Hematopoietic multipotent progenitor cell treated with erythropoietin and hydrocortisone succinate and interleukin-3 and kit ligand, for 17 days (in vitro differentiated cells): Measurements from ENCODE around the gene FAM114A1.
"Not testable (repeated sequence)": the region's sequence is repeated elsewhere in the genome, so short reads cannot be mapped to it uniquely, and the experiment has no call there.

ENCODE experiments used
- DNase-seq: peaks from one replicate; pipeline ENCODE4 v3.0.0-alpha.2; 2015; ENCODE audit warnings: low spot score

The FAM114A1 gene

DNA sequence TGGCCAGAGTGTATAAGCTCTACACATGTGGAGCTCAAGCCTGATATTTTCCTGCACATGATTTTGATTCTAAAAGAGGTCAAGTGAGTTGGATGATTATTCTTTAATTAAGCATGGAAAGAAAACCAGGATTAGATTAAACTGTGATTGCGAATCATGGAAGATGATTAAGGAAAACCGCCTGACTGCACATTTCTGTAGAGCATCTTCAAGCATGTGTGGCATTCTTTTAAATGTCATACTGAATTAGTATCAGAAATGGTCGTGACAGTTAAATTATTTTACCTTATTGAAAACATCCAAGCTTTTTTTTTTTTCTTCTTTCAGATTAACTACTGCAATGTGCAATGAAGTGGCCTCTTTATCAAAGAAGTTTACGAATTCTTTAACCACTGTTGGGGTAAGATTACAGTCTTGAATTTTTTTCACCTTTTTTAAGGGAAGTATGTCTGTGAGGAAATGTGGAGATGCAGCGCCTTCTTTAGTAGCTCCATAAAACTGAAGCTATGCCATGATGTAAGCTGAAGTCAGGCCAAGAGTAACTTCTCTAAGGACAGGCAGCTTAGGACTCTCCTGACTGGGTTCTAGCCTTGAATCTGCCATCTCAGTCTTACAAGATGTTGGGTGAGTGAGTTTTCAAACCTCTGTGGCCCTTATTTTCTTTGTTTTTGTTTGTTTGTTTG lies 67.9 kb downstream of the FAM114A1 start:
- DNase-seq = no peak

DNA sequence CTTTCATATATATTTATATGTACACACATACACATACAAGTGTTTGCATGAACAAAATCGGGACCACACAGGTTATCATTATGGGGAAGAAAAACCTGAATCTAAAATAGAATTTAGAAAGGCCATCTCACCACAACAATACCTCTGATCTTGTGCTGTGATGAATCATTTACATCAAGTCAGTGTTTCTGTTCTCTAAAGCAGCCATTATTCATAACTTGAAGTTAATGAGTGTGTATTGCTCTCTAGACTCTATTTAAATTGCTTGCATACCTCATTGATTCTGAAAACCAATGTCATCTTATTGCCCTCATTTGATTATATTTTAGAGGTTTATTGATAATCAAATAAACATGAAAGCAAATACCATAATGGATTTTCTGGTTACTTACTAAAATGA lies 71.6 kb downstream of the FAM114A1 start:
- DNase-seq = no peak

DNA sequence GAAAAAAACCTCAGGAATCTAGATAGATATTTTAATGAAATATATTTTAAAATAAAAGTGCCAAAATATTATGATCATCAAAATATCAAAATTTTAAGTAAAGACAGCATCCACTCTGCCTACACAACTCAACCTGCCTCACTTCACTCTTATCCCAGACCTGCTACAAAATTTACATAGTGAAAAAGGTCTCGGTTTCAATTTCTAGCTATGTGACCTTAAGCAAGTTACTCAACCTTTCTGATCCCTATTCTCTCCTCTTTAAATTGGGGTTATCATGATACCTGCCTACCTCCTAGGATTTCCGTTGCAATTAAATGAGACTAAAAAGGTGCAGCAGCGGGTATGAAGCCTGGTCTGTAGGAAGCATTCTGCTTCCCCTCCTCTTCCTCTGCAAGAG lies 72.9 kb downstream of the FAM114A1 start:
- no peak for DNase-seq

DNA sequence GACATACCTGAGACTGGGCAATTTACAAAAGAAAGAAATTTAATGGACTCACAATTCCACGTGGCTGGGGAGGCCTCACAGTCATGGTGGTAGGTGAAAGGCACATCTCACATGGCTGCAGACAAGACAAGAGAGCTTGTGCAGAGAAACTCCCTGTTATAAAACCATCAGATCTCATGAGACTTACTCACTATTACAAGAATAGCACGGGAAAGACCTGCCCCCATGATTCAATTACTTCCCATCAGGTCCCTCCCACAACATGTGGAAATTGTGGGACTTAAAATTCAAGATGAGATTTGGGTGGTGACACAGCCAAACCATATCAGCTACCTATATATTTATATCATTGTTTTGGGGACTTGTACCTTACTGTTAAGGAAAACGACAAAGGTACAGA lies 74.3 kb downstream of the FAM114A1 start:
- DNase-seq = not testable (repeated sequence)

DNA sequence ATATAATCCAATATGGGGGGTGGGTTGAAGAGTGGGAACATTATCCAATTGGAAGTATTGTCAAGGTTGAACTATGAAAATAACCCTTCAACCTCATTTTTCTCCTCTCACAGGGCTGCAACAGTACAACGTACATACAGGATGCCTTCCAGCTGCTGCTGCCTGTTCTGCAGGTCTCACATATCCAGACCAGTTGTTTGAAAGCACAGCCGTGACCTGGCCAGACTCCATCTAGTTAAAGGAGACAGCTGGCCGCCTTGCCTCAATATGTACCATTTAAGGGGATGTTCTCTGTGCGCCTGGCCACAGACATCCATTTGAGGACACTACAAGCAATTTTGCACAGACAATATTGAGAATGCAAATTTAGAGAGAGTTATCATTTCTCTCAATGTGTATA lies 75.7 kb downstream of the FAM114A1 start:
- no peak for DNase-seq

DNA sequence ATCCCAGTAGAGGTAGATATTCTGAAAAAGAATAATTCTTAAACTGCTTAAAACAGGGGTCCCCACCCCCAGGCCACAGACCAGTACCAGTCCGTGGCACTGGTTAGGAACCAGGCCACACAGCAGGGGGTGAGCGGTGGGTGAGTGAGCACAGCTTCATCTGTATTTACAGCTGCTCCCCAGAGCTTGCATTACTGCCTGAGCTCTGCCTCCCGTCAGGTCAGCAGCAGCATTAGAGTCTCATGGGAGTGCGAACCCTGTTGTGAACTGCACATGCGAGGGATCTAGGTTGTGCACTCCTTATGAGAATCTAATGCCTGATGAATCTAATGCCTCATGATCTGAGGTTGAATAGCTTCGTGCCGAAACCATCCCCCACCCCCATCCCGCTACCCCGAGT lies 76.8 kb downstream of the FAM114A1 start:
- DNase-seq = no peak

DNA sequence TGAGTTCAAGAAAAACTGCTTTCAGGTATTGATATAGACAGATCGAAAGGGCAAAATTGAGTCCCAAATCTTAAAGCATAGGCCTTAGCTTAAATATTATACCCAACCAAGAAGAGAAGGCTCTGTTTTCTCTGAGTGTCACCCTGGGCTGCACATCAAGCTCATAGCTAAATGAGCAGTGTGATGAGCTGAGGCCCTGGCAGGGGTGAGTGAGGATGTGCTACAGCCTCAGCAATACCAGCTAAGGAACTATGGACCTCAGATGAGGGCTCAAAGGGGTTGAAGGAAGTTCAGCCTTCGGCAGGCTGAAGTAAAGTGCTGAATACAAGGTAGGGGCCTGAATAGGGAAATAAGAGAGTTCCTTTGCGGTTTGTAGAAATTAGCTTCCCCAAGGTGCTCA lies 79.3 kb downstream of the FAM114A1 start:
- no peak for DNase-seq

DNA sequence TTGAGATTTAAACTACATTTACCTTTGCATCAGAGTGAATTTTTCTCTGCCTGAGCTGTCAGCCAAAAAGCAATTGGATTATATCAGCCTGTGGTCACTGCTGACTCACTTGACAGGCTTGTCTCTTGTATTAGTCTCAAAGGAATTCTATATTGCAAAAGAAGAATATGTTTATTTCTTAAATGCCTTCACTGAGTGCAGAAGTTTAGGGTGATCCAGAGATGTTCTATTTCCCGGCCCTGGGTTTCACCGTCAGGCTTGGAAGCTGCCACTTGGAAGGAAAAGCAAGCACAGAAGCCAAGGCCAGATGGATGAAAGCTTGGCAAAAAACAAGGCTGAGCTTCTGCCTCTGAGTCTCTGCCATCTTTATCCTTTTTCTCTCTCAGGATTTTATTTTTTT lies 80.9 kb downstream of the FAM114A1 start:
- DNase-seq = no peak

DNA sequence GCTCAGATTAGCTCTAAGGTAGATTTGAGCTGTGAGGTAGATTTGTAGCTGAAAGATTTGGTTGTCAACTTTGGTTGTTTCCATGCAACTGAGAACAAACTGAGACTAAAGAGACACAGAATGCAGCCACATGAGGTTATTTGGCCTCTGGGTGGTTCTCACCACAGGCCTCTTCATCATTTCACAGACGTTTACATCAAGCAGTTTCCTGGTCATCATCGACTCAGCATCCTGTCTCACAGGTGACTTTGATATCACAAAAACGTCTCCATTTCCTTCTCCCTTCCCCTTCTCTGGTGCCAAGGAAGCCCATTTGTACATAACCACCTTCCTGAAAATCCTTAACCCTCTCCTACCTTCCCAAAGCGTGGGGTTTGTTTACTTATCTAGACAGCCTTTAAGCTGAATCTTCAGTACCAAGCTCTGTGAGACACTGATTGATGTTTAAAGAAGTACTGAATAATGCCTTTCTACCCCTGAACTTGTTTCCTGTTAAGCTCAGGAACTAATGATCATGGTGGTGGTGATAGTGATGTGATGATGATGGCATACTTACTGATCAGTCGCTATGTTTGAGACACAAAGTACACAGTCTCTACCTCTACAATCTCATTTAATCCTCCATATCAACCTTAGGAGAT lies 81.9 kb downstream of the FAM114A1 start:
- DNase-seq = no peak

DNA sequence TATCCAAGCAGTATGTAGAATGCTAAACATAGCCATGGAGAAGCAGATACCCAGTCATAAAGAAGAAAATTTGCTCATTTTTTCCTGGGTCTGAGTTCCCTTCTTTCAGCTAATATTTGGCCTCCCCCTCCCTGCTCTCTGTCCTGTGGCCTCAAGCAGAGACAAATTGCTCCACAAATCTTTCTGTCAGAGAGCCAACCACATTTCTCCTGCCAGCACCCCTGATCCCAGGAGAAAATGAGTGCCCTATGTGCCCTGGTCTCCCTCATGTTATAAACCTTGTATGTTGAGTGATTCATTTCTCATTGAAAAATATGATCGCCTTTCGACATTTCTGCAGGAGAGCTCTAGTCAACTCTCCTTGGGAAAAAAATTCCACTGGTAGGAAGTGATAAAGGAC lies 82.6 kb downstream of the FAM114A1 start:
- no peak for DNase-seq

DNA sequence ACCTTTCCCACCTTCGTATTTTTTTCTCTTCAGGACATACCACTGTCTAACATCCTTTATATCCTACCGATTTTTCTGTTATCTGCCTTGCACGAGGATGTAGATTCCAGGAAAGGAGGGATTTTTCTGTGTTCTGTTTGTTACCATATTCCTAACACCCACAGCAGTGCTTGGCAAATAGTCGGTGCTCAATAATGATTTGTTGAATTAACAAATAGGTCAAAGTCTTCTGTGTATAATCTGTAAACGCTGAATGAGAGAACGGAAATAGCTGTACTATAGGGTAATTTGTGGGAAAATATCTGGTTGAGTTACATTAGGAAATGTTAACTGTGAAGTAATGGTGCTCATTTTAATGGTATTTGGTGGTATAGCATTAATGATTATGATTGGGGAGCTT lies 83.1 kb downstream of the FAM114A1 start:
- DNase-seq = no peak

DNA sequence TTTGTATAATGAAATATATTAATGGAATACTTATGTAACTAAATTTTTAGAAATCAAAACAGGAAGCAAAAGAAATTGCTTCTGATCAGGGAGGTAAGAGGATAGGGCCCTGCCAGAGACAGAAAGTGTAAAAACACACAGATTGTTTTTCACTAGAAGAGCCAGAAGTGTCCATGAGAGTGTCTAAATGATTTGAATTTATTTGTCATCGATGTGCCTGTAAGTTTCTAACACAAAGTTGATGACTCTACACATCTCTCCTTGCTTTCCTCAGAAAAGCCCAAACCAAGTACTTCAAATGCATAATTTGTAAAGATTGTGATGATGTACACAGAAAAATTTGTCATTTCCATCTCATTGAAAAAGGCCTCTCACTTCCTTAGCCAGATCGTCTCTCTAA lies 84.0 kb downstream of the FAM114A1 start:
- no peak for DNase-seq

DNA sequence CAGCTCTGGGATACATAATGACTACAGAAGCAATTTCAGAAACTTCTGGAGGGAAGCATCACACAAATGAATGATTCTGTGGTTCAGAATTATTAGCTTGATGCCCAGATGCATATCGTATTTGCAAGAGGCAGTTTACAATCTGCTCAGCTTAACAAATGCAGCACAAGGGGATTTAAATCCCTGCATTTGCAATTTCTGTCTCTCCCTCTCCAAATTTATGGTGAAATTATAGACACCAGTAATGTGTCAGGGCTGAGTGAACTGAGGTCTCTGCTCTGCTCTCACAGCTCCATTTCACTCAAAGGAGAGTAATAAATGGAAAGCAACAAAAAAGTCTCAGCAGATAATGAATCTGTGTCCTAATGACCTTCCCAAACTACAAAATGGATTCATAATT lies 84.4 kb downstream of the FAM114A1 start:
- DNase-seq = no peak

DNA sequence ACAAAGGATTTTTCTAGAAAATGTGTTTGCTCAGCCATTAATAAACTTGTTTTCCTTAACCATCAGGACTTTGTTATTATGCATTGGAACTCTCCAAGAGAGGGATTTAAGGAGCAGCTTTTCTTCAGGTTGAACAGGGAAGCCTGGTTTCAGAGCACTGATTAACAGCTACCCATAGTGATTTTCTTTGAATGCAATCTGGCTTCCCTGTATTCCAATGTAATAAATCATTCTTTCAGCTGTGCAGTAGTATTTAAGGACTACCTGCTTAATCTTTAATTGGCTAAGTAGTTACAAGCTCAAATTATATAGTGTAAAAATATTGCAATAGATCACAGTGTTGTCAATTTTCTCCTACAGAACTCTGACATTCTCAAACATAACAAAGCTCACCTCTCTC lies 87.1 kb downstream of the FAM114A1 start:
- no peak for DNase-seq

DNA sequence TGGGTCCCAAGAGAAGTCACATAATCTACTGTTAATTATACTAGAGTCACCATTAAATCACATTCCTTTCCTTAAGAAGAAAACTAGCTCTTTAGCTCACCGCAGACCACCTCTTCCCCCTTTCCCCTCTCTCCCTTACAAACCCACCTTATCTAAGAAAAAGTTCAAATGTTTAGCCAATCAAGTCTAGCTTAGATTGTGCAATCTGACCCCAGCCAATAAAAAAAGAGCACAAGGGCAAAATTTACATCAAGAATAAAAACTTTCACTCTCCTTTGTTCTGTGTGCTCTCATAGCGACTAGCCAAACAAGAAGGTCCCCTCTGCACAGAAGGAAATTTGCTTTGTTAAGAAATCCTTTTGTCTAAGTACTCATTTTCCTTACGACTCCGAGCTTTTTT lies 88.4 kb downstream of the FAM114A1 start:
- no peak for DNase-seq

DNA sequence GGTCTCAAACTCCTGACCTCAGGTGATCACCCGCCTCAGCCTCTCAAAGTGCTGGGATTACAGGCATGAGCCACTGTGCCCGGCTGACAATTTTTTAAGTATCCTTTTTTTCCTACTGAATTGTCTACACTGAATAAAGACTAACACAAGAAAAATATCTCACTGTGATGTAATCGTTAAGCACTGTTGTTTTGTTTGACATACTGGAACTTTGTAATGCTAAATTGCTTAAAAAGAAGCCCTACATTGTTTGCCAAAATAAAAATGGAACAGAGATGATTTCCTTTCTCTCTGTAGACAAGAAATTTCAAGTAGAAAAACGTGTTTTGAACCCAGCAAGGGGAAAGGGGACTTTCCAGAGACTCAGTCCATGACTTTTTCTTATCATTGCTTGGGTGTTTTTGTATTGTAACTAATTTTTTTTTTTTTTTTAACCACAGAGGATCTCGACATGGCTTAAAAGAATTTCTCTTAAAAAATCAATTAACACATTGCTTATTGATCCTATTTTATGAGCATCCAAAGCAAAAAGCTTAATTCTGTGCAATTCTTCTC lies 89.7 kb downstream of the FAM114A1 start:
- no peak for DNase-seq

DNA sequence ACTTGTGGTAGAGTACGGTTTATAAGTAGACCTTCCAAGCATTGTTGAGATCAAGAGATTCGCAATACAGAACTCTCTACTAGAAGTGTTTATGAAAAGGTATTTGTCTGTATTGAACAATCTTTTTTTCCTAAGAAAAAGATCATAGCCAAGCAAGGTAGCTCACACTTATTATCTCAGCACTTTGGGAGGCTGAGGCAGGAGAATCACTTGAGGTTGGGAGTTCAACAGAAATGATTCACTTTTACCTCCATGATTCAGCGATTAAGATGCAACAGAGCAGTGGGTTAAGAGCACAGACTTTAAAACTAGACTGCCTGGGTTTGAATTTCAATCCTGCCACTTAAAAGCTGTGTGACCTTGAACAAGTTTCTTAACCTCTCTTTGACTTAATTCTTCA lies 90.3 kb downstream of the FAM114A1 start:
- DNase-seq = no peak

DNA sequence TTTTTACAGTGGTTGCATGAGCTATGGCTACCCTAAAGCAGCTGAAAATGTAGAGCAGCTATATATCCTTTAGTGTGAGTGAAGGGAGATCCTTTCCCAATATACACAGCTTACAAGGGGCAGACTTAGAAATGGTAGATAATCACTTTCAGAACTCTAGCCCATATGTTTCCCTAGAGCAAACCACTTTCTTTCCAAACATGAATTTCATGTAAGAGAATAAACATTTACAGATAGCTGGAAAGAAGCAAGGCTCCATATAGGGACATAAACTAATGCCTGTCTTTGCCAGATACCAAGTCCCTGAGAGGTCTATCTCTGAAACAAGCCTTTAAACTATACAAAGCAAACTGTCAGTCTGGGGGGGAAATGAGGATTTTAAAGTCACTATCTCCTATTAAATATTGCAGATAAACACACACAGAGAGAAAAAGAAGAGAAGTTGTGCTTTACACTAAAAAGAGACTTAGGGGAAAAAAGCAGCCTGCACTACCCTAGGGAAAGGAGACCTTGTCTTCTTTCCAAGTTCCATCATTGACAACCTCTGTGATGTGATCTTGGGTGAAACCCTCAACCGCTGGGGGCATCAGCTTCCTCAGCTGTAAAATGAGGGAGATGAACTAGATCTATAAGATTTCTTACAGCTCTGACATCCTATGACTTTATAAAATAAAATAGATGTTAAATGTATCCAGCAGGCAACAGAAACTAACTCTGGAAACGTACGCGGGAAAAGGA lies 91.0 kb downstream of the FAM114A1 start:
- no peak for DNase-seq

DNA sequence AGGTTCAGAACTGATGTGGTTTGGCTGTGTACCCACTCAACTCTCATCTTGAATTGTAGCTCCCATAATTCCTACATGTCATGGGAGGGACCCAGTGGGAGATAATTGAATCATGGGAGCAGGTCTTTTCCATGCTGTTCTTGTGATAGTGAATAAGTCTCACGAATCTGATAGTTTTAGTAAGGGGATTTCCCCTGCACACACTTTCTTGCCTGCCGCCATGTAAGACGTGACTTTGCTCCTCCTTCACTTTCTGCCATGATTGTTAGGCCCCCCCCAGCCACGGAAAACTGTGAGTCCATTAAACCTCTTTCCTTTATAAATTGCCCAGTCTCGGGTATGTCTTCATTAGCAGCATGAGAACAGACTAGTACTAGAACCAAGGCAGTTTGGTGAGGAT lies 91.6 kb downstream of the FAM114A1 start:
- not testable (repeated sequence) for DNase-seq

DNA sequence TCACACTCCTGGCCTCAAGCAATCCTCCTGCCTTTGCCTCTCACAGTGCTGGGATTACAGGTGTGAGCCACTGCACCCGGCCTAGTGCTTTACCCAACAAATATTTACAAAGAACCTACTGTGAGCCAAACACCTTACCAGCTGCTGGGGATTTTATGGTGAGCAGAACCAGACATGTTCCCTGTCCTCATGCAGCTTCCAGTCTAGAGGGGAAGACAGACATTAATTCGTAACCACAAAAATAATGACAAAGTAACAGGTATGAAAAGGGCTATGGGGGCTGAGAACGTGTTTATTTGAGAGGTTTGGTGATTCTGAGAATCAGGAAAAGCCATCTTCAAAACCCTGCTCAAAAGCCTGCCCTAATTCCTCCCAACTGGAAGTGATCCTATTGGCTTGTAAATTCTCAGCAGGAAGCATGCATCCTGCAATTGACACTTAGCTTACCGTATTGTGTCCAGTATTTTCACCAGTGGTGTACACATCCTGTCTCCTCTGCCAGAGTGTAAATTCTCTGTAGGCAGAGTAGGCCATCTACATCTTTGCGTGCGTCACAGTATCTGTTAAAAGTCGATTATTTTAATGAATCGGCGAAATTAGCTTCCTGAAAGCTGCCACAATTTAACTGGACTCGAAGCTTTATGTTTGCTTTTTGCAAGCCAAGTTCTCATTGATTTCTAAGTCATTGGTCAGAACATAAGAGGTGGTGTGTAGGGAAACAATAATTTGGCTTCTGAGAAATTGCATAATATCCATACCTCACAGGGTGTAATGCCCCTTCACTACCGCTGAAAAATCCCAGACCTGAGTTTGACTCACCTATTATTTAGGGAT lies 97.6 kb downstream of the FAM114A1 start:
- no peak for DNase-seq

DNA sequence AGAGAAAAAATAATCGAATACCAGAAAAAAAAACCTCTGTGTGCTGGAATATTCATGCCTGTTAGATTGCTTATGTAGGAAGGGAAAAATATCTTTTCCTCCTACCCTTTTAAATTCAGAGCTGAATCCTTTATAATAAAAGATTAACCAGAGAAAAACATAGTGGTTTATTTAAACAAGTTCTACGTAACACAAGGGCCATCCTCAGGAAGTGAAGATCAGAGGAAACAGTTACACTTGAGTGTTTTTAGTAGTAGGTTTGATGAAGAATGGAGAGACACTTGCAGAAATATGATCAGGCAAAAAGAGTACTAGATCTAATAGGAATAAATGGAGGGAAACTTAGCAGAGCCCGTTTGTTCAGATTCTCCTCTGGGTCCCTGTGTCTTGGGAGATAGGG lies 98.3 kb downstream of the FAM114A1 start:
- no peak for DNase-seq
